Osteocyte (in vitro differentiated cells): ENCODE results near the gene GRB10. TPM values are rescaled to one million over a fixed set of nuclear protein-coding genes. Genes with fewer than 3 reads are reported as not detected.

Experiments used
- DNase-seq: peaks from one replicate; pipeline ENCODE4 v3.0.0; 2021; ENCODE audit warnings: mixed read lengths; ENCODE audit not compliant: unreplicated experiment; ENCODE audit errors: extremely low spot score
- H3K27ac Mint-ChIP-seq: one replicate; pipeline ENCODE4 v1.8.0; 2021; ENCODE audit warnings: mild to moderate bottlenecking, mixed read lengths; ENCODE audit not compliant: unreplicated experiment
- H3K27me3 Mint-ChIP-seq: one replicate; pipeline ENCODE4 v1.8.0; 2021; ENCODE audit warnings: mixed read lengths; ENCODE audit not compliant: unreplicated experiment
- H3K36me3 Mint-ChIP-seq: one replicate; pipeline ENCODE4 v1.8.0; 2021; ENCODE audit warnings: mixed read lengths; ENCODE audit not compliant: unreplicated experiment
- H3K4me1 Mint-ChIP-seq: one replicate; pipeline ENCODE4 v1.8.0; 2021; ENCODE audit warnings: mixed read lengths; ENCODE audit not compliant: unreplicated experiment
- H3K4me3 Mint-ChIP-seq: one replicate; pipeline ENCODE4 v1.8.0; 2021; ENCODE audit warnings: mild to moderate bottlenecking, moderate library complexity, mixed read lengths; ENCODE audit not compliant: unreplicated experiment
- H3K9me3 Mint-ChIP-seq: one replicate; pipeline ENCODE4 v1.8.0; 2021; ENCODE audit warnings: mixed read lengths; ENCODE audit not compliant: unreplicated experiment
- total RNA-seq: library from RNA; stranded (reverse); gene quantifications from 2 replicates; pipeline ENCODE4 v1.2.1, GENCODE V29; 2021
- TF ChIP-seq, protein P1 (sequence below): fragments of 200-600 bp; sonication (generic); IDR thresholded peaks from 2 replicates; pipeline ENCODE4 v1.5.0; 2021; ENCODE audit warnings: antibody characterized with exemption, mild to moderate bottlenecking, moderate library complexity

Gene GRB10
- total RNA-seq, 1 donor from 2014 or later = 51.3 TPM

GRCh38 chr7:50724526-50725520 lies 57.9 kb downstream of the GRB10 start:
- H3K4me1 Mint-ChIP-seq = peaks cover 41% of the 10 kb centered on the region
- H3K27me3 Mint-ChIP-seq = no peaks in the 10 kb centered on the region
- DNase-seq = no peak
- H3K9me3 Mint-ChIP-seq = no peaks in the 10 kb centered on the region
- peaks cover 7% of the 10 kb centered on the region for H3K36me3 Mint-ChIP-seq
- TF ChIP-seq, protein P1, sequence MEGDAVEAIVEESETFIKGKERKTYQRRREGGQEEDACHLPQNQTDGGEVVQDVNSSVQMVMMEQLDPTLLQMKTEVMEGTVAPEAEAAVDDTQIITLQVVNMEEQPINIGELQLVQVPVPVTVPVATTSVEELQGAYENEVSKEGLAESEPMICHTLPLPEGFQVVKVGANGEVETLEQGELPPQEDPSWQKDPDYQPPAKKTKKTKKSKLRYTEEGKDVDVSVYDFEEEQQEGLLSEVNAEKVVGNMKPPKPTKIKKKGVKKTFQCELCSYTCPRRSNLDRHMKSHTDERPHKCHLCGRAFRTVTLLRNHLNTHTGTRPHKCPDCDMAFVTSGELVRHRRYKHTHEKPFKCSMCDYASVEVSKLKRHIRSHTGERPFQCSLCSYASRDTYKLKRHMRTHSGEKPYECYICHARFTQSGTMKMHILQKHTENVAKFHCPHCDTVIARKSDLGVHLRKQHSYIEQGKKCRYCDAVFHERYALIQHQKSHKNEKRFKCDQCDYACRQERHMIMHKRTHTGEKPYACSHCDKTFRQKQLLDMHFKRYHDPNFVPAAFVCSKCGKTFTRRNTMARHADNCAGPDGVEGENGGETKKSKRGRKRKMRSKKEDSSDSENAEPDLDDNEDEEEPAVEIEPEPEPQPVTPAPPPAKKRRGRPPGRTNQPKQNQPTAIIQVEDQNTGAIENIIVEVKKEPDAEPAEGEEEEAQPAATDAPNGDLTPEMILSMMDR = no peak
- H3K4me3 Mint-ChIP-seq = no peak overlapping the region
- H3K27ac Mint-ChIP-seq = no peak overlapping the region

- Mint-ChIP-seq H3K27me3 (no peaks in the 10 kb centered on the region), H3K36me3 (peaks cover 7% of the 10 kb centered on the region), H3K4me1 (peaks cover 45% of the 10 kb centered on the region), H3K9me3 (no peaks in the 10 kb centered on the region), H3K4me3 (no peak overlapping the region), H3K27ac (no peak overlapping the region)
- TF ChIP-seq, protein P1 = no peak
- DNase-seq = no peak
These were observed 58.8 kb downstream of the GRB10 start for GRCh38 chr7:50723888-50724287.

- Mint-ChIP-seq H3K27ac (no peak overlapping the region), H3K9me3 (no peaks in the 10 kb centered on the region), H3K36me3 (peaks cover 7% of the 10 kb centered on the region), H3K4me3 (no peak overlapping the region), H3K27me3 (no peaks in the 10 kb centered on the region), H3K4me1 (peaks cover 46% of the 10 kb centered on the region)
- DNase-seq = no peak
- TF ChIP-seq, protein P1 = no peak
These were observed 59.5 kb downstream of the GRB10 start for GRCh38 chr7:50723173-50723572.

DNA sequence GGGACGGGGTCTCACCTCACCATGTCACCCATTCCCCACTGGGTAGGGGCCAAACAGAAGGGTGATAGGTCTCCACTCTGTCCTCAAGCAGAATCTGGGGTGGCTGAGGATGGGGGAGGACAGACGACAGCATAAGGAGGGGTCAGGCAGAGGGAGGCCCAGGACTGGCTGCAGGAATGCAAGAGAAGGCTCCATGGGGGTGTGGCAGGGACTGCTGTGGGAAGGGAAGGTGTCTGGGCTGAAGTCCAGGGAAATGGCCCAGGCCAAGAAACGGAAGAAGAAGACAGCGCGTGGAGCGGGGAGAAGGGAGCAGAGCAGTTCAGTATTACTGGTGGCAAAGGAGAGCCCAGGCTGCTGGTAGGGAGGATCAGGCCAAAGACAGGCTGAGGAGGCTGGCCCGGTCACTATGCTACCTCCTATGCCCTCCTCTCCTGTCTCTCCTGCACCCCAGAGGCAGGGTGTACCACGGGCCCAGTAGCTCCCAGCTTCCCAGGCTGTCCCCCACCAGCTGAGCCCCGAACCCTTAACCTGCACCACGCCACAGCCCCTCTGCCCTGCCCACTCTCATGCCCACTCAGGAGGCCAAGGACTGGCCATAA lies 60.9 kb downstream of the GRB10 start:
- peaks cover 8% of the 10 kb centered on the region for H3K36me3 Mint-ChIP-seq
- no peak overlapping the region for H3K4me3 Mint-ChIP-seq
- no peaks in the 10 kb centered on the region for H3K27me3 Mint-ChIP-seq
- no peak overlapping the region for H3K27ac Mint-ChIP-seq
- no peak for DNase-seq
- no peaks in the 10 kb centered on the region for H3K9me3 Mint-ChIP-seq
- H3K4me1 Mint-ChIP-seq = peaks cover 39% of the 10 kb centered on the region
- TF ChIP-seq, protein P1 = no peak

- TF ChIP-seq, protein P1 = no peak
- Mint-ChIP-seq H3K36me3 (peaks cover 8% of the 10 kb centered on the region), H3K4me1 (peaks cover 36% of the 10 kb centered on the region), H3K9me3 (no peaks in the 10 kb centered on the region), H3K4me3 (no peak overlapping the region), H3K27ac (no peak overlapping the region), H3K27me3 (no peaks in the 10 kb centered on the region)
- no peak for DNase-seq
These were observed 61.5 kb downstream of the GRB10 start for GRCh38 chr7:50721160-50721559.
